G401.6 (cell line): ENCODE measurements around the gene ZBTB21.

Experiments used
- FAIRE-seq: peaks from 2 replicates; lab custom pipeline; 2012; peaks lifted over from hg19 to GRCh38; lab: Jason Lieb, UNC

ZBTB21 gene

DNA sequence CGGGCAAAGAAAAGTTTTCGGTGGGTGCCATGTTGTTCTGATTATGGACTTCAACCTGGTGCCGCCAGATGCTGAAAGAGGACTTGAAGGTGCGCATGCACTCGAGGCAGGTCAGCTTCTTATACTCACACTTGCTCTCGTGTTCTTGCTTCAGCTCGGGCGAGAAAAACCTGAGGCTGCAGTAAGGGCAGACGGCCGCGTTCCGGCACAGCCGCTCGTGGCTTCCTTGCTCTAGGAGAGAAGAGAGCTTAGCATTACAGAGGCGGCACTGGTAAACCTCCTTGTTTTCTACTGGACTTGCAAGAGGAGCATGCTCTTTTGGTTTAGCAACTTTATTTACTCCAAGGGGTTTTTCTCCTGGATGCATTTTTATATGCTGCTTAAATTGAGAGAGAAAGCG is 18.5 kb downstream of the ZBTB21 start:
- no peak for FAIRE-seq

DNA sequence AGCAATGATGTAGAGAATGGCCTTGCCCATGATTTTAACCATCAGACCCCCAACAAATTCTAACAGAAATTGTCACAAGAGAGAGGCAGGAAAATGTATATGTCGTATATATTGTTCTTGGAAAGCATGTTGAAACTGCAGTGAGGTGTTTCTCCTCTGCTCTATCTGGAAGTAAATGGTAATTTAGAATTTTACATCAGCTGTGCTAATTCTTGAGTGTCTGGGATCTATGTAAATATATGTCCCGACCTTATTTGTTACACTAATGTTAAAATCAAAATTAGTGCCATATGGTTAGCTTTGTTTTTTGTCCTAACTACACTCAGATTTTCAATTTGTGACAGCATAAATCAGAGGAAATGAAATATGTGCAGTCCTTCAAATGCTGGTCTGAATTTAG is 20.5 kb downstream of the ZBTB21 start:
- no peak for FAIRE-seq

DNA sequence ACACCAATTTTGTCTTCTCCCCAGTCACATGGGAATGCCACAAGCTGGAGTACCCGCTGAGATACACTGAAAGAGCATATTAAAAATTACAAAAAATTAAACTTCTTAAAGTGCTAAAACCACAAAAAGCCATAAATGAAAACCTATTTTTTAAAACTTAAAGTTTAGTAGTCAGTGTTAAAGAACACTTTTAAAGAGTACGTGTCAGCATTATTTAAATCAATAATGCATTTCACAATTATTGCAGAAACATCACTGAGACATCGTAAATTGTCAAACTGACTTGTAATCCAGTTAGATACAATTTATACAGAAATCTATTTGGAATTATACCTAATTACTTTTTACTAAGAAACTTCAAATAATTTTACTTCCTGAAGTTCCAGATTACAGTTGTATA is 22.9 kb downstream of the ZBTB21 start:
- FAIRE-seq: peak; percentile 63

- no peak for FAIRE-seq
These were observed 24.3 kb downstream of the ZBTB21 start for GRCh38 chr21:41985662-41986416.

DNA sequence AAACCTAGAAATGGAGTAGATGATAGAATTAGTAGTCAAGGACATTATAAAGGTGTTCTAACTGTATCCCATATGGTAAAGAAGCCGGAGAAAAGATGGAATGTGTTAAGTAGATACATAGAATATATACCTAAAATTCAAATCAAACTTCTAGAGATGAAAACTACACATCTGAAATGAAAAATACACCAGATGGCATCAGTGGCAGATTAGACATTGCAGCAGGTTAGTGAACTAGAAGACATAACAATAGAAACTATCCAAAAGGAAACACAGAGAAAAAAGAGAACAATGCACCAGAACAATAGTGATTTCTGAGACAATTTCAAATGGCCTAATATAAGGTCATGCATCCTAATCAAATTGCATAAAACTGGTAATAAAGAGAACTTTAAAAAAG is 26.9 kb downstream of the ZBTB21 start:
- no peak for FAIRE-seq

DNA sequence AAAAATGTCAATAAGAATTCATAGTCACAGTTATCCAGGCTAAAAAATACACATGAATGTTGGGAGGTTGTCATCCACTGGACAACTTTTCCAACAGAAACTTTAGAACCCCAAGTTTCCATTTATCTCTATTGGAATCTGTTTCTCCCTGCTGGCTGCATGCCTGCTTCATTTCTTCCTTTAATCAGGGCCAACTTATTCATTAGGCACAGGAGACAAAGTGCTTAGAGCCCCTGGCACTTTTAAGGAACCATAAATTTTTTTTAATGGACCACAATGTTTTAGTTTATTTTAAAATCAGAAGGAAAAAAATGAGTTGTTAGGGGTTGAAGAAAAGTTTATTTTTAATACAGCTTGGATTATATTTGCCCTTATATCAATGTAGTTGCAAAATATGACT is 29.6 kb downstream of the ZBTB21 start:
- FAIRE-seq: no peak

GRCh38 chr21:41979751-41980369 is 30.3 kb downstream of the ZBTB21 start:
- FAIRE-seq: no peak

GRCh38 chr21:41979335-41979734 is 30.8 kb downstream of the ZBTB21 start:
- no peak for FAIRE-seq

DNA sequence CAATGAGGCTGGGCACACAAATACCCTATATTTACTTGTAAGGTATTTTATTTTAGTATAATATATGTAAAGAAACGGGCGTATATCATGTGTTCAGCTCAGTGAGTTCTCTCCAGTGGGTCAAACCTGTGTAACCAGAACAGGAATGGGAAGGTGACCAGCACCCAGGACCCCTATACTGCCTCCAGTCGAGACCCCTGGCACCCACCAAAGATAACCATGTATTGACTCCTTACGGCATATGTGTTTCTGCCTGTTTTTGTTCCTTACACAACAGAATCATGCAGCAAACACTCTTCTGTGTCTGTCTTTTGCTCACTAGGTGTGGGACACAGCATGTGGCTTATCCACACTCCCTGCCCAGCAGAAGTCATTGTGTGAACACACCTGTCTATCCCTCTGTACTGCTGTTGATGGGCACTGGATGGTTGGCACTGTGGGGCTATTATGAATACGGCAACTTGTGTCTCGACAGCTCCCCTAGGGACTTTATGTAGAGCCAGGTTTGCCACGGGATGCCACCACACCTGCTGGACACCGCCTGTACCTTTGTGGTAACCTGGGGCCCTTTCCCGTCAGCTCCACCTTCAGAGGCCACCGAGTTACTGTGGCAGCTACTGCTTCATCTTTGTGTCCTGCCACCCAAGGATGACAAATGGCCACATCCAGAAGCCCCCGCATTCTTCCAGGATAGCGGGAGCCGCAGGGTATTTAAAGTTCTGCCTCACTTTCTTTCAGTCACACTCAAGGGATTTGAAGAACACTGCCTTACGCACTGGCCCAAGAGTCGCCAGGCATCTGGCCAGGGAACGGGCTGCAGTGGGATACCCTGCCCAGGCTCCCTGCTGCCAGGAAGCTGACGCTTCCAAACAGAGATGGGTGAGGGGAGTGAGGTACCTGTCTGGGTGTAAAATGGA is 32.9 kb downstream of the ZBTB21 start:
- no peak for FAIRE-seq

GRCh38 chr21:41976611-41977010 is 33.5 kb downstream of the ZBTB21 start:
- FAIRE-seq: no peak

DNA sequence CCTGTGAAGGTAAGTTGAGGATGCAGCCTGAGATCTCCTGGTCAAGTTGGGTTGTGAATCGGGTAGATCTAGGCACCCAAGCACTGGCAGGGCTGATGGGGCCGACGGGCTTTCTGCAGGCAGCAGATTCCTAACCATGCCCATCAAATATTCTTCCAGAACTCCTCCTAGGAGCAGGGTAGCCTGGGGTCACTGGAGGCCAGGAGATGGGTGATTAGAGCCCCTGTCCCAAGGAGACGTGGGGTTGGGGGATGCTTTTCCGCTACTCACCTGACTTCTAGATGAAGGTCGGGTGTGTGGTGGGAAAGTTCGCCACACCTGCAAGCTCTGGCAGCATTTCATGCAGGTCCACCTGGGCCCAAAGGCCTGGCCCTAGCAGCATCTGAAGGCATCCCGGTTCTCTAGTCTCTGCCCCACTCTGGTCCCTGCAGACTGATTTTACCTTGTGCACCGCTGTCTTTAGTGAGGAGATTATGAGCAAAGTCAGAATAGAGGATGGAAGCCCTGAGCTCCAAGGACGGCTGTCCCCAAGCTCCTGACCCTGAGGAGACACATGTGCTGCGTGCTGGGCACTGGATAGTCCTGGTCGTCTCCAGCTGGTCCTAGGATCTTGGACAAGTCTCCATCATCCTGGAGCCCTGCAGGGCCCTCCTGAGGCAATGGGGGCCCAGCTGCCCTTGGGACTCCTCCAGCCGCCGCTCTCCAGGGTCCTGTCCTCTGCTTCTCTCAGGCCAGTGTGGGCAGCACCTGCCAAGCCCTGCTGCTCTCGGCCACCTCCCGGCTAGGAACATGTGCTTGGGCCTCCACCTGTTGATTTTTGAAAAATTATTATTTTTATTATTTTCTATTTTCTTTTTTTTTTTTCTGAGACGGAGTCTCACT is 34.5 kb downstream of the ZBTB21 start:
- no peak for FAIRE-seq

GRCh38 chr21:41974752-41975053 is 35.5 kb downstream of the ZBTB21 start:
- no peak for FAIRE-seq

DNA sequence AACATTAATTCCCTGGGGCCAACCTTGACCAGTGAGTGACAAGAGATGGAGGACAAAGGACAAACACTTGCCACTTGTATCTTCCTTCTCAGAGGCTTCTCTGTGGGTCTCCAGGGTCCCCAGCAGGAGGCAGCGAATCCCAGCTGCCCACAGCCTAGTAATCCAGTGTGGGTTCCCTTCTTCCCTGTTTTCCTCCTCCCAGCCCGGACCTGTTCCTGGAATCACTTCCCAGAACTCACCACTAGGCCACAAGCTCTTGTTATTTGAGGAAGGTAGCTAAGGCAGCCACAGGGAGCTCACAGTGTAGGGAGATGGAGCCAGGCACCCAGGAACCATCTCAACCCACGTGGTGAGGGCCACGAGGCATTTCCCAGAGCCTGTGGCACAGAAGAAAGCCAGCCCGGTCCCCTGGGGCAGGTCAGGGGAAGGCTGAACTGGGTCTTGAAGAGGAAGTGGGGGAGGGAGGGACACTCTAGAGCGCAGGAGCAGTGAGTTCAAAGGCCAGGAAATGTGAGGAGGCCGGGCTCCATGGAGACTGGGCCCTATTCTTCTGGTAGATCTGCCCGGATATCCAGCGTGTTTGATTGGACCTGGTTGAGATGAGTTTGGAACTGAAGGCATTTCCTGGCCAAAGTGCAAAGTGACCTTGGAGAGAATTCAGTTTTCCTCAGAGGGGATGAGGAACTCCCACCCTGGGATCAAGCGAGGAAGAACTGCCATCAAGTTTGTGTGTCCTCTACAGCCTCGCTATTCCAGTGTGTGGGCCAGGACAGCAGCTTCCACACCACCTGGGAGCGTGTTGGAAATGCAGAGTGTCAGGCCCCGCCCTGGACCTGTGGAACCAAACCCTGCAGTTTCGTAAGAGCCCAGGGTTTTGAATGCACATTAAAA is 36.1 kb downstream of the ZBTB21 start:
- no peak for FAIRE-seq

- FAIRE-seq: no peak
These were observed 36.7 kb downstream of the ZBTB21 start for GRCh38 chr21:41973427-41973831.

- no peak for FAIRE-seq
These were observed 37.5 kb downstream of the ZBTB21 start for GRCh38 chr21:41972511-41973205.

- no peak for FAIRE-seq
These were observed 38.3 kb downstream of the ZBTB21 start for GRCh38 chr21:41971891-41972290.

- FAIRE-seq: no peak
These were observed 39.2 kb downstream of the ZBTB21 start for GRCh38 chr21:41970751-41971653.

GRCh38 chr21:41970106-41970391 is 40.1 kb downstream of the ZBTB21 start:
- FAIRE-seq: no peak

DNA sequence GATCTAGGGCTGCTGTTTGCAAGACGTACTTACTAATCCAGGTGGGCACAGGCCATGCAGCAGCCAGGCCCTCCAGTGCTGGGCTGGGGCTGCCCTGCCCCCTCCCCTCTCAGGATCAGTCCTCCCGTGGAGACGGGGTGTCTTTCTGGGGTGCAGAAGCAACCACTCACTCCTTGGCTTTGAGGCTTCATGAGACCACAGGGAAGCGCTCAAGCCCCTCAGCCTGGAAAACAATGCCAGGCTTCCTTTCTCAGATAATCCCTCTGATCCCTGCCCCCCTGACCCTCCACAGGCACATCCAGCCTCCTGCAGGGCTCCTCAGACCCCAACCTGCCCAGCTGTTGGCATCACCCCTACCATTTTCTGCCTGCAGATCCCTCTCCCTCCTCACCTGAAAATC is 42.5 kb downstream of the ZBTB21 start:
- no peak for FAIRE-seq
